GM20431 (cell line): ENCODE results near the gene GRID2.
"Not testable (repeated sequence)": the region's sequence is repeated elsewhere in the genome, so short reads cannot be mapped to it uniquely, and the experiment has no call there.

Source experiments
- in situ Hi-C: fragments of 300-500 bp; cut with MseI, MboI; formaldehyde crosslinking; loops from one replicate; pipeline ENCODE4 v1.15.0; 2020; ENCODE audit warnings: low sequenced_read_pairs; ENCODE audit not compliant: unreplicated experiment

Gene GRID2

DNA sequence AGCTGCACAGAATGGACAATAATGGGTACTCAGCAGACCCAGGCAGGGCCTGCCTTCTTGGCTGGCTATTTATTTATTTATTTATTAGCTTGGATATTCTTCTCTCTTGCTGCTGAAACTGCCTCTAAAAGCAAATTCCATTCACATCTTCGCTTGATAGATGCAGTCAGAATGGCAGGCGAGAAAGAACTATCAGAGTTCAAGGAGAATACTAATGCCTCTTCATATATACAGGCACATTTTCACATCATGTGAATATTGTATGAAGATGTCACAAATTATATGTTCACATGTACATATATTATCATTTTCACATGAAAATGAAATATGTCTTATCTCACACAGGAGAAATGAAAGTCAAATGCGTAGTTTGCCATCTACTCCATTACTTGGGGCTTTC lies 1045.1 kb downstream of the GRID2 start:
- in situ Hi-C loops: no loop called here

DNA sequence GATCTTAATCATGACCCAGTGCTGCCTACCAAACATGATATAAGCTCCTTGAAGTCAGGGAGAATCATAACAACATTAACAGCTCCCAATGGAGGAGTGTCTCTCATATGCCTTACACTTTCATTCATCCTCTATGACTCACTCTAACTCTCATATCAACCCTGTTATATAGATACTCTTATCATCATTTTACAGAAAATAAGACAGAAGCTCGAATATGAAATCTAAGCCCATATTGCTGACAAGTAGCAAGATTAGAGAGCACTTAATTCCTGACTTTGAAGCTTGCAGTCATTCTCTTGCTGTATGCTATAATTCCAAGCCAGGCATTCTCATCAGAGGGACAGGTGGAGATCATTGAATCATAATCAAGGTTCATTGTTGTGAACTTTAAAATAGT lies 1048.1 kb downstream of the GRID2 start:
- in situ Hi-C loops: no loop called here

DNA sequence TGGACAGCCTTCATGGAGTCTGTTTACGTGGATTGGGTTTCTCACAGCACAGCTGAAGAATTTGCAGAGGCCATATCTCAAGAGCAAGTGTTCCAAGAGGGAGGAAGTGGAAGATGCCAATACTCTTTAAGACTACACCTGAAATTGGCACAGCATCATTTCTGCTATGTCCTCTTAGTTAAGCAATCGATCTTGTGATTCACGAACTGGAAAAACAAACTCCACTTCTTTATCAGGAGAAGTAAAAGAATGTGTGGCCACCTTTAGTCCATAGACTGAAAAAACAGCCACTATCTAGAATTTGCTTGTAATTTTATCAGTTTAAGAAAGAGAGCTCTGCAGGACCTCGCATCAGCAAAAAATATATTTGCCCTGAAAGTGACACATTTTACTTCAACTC lies 1051.6 kb downstream of the GRID2 start:
- in situ Hi-C loops: no loop called here

DNA sequence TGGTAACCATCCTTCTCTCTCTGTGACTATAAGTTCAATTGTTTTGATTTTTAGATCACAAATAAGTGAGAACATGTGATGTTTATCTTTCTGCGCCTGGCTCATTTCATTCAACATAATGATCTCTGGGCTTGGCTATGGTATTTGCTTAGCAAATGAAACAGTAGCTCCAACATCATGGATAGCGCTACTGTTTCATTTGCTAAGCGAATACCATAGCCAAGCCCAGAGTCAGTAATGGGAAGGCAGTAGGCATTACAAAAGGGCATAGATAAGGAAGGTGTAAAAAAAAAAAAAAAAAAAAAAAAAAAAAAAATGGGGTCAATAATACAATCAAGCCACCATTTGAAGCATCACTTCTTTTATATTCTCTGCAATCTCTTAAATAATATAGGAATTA lies 1055.8 kb downstream of the GRID2 start:
- in situ Hi-C loops: no loop called here

DNA sequence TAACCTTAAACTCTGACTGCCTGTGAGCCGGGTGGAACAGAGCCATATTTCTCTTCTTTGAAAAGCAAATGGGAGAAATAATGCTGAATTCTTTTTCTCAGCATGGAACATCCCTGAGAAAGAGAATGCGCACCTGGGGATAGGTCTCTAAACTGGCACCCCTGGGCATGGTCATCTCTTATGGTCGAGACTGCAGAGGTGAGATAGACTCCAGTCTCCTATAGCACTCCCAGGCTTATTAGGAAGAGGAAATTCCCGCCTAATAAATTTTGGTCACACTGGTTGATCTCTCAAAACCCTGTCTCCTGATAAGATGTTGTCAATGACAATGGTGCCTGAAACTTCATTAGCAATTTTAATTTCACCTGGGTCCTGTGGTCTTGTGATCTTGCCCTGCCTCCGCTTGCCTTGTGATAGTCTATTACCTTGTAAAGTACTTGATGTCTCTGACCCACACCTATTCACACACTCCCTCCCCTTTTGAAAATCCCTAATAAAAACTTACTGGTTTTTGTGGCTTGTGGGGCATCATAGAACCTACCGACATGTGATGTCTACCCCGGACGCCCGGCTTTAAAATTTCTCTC lies 1062.5 kb downstream of the GRID2 start:
- in situ Hi-C loops: not testable (repeated sequence)

DNA sequence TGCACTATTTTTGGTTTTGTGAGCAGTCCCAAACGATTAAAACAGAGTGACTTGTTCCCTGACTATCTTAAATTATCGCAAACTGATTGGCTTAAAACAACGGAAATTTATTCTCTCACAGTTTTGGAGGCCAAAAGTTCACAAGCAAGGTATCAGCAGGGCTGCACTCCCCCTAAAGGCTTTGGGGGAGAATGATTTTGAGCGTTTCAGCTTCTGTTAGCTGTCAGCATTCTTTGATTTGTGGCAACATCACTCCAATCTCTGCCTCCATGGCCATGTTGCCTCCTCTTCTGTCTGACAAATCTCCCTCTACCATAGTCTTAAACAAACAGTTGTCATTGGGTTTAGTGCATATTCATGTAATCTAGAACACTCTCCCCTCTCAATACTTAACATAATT lies 1065.2 kb downstream of the GRID2 start:
- in situ Hi-C loops: no loop called here

DNA sequence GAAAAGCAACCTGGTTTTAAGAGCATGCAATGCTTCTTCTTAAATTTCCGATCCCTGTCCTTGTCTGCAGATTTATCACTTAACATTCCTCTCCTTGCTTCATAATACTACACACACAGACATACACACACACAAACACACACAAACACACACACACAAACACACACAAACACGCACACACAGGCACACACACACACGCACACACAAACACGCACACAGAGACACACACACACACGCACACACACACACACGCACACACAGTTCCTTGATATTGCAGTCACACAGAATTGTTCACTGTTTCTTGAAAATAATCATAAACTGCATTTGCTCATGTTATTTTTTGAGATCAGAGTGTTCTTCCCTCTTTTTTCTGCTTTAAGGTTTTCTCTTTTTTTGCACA lies 1066.5 kb downstream of the GRID2 start:
- in situ Hi-C loops: no loop called here

DNA sequence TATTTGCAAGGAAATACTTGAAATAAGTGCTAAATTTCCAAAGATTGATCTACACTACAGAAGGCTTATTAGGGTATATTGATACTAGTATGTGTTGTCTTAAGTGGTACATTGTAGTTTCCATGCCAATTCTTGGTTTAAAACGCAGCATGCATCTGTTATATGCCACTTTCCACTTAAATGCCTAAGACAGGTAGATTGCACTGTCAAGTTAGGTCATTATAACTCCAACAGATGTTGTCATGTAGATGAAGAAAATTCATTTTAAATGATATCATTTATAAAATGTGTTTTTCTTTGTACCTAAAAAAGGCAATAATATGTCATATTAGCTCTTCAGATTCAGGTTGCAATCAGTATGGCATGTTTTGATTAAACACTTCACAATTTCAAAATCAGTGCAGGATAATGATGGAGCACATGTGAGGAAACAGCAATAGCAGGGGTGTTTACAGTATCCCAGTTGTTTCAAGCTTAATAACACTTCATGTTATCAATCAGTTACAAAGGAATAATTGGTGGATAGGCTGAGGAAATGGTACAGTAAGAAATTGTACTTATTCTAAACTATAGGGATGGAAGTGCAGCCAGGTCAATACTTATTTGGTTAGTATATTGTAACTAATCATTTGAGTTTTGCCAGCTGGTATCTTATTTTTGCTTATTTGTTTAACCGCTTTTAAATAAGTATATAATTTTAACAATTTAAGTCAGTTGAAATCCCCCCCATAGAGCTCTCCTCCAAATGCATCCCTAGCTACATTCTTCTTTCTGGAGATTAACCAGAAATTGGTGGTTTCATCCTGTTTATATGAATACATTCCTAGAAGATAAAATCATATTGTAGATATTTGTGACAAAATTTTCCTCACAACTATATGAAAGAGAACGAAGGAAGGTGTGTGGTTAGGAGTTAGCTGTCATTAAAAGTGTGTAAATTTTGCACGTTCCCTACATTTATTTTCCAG lies 1070.4 kb downstream of the GRID2 start:
- in situ Hi-C loops: no loop called here

DNA sequence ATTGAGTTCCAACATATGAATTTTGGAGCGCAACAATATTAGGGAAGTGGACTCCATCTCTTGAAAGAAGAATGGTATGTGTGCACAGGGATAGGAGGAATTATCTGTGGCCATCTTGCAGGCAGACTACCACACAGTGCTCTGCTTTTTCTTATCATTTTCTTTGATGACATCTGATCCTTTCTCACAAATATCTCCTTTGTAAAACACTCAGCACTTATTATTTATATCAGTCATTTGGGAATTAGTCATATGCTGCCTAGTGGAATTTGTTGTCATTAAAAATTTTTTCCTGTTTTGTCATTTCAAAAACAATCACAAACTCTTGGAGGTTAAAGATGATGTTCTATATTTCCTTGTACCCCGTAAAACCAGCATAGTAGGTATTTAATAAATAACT lies 1080.5 kb downstream of the GRID2 start:
- in situ Hi-C loops: no loop called here

DNA sequence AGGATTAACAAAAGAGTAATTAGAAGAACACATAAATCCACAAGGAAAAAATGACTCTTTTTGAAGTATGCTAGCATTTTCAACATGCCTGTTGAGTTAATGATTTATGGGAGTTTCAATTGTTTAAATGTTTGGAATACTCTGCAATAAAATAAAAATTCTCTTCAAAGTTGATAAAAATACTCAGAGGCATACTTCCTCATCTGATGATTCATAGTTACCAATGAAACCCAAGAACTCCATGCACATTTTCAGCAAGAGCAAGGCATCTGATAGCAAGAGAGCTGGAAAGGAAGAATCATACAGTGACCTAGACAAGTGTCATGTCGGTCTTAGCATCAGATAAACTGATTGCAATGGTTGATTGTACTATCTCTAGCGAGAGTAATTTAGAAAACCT lies 1081.1 kb downstream of the GRID2 start:
- in situ Hi-C loops: no loop called here

DNA sequence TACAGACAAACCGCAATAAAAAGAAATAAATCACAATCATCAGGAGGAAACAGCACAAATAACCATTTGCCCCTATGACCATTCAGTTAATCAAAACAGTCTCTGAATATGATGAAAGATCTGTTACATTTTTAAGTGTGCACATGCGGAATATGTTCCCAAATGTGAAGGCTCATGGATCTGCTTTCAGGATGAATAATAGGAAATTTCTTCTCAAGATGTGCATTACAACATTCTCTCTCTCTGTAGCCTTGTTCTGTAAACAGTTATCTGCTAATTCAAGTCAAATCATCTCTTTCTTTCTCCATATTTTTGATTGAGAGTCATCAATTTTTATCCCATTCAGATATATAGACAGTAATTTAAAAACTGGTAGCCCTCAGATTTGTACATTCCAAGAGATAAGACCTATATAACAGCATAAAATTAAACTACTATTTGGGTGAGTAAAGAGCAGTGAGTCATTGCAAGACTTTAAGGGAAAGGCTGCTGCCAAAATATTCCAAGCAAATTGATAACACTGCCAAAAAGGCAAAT lies 1090.8 kb downstream of the GRID2 start:
- in situ Hi-C loops: no loop called here

DNA sequence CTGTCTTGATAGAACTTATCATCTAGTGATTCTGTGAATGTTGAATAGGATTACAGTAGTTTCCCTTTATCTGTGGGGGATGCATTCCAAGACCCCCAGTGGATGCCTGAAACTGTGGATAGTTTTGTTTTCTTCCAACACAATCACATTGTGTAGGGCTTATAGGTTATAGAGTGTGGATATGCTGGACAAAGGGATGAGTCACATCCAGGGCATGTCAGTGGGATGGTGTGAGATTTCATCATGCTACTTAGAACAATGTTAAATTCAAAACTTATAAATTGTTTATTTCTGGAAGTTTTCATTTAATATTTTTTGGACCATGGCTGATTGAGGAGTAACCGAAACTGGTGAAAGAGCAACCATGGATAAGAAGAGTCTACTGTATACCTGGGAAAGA lies 1092.5 kb downstream of the GRID2 start:
- in situ Hi-C loops: no loop called here

DNA sequence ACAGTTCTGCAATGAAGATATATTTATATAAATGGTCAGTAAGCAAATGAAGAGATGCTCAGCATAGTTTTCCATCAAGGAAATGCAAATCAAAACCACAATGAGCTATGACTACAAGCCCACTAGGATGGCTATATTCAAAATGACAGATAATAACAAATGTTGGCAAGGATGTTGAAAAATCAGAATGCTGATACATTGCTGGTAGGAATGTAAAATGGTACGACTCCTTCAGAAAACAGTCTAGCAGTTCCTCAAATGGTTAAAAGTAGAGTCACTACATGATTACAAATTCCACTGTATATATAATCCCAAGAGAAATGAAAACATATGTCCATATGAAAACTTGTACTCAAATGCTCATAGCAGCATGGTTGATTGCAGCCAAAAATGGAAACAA lies 1099.8 kb downstream of the GRID2 start:
- in situ Hi-C loops: no loop called here

DNA sequence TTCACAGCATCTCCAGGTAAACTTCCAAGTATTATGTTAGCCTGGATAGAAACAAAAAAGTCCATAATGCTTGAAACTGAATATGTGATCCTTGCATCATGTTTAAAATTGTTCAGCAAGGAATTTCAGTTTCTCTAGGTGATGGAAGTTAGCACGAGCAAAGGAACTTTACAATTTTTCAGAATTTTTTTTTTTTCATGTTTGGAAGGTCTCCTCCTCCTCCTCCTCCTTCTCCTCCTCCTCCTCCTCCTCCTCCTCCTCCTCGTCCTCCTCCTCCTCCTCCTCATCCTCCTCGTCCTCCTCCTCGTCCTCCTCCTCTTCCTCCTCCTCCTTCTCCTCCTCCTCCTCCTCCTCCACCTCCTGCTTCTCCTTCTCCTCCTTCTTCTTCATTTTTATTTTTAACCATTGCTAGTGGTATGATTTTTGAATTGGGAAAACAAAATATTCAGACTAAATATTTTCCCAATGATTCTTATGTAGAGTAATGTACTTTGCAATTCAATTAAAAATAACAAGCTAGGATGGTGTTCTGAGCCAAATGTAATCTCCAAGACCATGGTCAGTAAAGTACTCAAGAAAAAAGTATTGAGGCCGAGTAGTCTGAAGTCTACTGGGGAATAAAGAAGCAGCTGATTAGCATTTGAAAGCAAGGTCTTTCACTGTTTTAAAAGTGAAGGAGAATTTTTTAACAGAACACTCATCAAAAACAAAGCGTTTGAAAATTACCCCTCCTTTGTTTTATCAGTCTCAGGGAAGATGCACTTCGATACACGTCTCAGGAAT lies 1103.9 kb downstream of the GRID2 start:
- in situ Hi-C loops: no loop called here

DNA sequence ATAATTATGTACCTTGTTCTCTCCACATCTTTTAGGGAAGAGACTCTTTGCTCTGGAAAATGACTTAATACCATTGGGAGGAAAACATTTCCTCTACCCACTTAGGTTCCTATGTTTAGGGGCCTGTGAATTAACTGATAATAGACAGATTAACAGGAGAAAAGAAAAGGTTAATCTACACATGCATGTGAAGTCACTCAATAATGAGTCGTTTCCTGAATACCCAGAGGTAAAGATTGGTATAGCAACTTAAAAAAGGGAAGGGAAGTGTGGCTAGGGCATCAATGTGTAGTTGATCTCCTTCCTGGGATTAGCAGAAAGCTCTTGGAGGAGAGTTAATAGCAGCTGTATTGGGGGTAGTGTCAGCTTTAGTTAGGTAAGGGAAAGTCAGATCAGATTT lies 1105.3 kb downstream of the GRID2 start:
- in situ Hi-C loops: no loop called here

DNA sequence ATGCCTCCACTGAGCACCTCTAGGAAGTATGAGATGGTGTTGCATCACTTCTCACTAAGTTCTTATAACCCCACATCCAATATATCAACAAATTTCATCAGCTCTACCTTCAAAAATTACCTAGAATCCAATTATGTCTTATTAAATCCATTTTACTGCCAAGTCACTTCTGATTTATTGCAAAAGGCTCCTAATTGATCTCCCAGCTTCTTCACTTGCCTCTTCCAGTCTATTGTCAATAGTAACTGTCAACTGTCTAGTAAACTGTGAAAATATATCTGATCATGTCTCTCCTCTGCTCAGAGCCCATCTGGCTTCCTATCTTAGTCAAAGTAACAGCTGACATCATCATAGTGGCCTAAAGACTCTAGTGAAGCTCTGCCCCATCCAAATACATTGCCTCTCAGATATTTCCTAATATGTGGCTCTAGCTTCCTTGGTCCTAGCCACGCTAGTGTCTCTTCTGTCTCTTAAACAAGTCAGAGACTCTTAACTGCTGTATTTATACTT lies 1110.3 kb downstream of the GRID2 start:
- in situ Hi-C loops: no loop called here

DNA sequence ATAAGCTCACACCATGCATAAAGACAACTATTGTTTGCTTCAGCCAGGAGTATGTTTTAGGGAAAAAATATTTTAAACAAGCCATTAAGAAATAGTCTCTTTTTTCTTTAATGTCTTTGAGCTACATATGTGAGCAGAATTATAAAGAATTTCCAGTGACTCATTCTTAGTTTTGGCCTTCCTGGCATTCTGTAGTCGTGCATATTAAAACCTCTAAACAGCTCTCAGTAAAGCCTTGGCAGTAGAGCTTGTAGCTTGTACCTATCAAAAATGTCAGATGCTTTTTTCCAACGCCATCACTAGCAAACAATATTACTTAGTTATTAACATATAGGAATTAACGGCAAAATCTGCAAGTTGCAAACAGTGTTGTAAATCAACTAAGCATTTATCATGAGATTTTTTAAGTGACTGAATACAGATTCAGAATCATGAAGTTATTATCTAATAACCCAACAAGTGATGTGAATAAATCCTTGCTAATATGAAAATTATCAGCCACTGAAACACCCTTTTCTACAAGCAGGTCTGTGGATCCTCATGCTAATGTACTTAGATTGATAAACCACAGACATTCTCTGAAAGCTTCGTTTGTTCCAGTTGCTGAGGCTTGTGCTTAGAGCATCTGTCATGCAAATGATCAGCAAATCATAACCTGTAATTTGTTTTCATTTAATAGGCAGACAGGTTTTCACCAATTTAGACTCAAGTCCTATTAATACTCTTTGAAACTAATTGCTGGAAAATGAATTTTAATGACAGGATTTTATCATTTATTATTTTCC lies 1112.8 kb downstream of the GRID2 start:
- in situ Hi-C loops: no loop called here

DNA sequence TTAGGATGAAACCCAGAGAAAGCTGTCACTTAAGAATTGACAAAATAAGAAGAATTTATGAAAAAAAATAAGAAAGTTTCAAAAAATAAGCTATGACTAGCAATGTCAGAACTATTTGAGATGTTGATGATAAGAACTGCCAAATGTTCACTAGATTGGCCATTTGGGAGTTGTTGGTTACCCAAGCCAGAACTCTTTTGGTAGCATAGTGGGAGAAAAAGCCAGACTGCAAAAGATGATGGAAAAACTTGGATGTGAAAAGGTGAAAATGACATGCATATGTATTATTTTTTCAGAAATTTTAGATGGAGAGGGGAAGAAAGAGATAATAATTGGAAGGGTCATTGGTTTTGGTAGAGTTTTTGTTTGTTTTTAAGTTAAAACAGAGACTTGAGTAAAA lies 1127.6 kb downstream of the GRID2 start:
- in situ Hi-C loops: no loop called here

DNA sequence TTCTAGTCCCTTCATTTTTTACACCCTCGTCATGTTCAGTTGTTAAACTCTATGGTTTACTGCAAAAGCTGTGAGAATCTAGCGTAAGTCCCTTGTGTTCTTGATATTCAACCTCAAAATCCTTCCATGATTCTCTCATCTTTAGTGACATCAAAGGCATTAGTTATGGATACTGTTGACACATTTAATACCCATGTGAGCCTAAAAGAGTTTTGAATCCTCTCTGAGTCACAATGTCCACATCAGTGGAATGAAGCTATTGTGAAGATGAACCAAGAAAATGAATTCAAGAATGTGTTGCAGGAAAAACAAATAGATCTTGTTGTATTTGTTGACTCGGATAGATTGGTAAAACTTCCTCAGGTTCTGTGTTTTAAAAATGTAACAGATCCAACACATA lies 1130.1 kb downstream of the GRID2 start:
- in situ Hi-C loops: no loop called here
